Measurements from ENCODE around the gene CRACR2A.

Gene CRACR2A

GRCh38 chr12:3594966-3595365 lies 157.9 kb downstream of the CRACR2A start:
- DNase-seq = no peak

- no peak for DNase-seq
Observed at GRCh38 chr12:3593906-3594483, 158.9 kb downstream of the CRACR2A start.

- no peak for DNase-seq
Observed at GRCh38 chr12:3592856-3593625, 159.9 kb downstream of the CRACR2A start.

GRCh38 chr12:3589745-3590144 lies 163.2 kb downstream of the CRACR2A start:
- no peak for DNase-seq

GRCh38 chr12:3587402-3588013 lies 165.4 kb downstream of the CRACR2A start:
- DNase-seq = no peak

- no peak for DNase-seq
Observed at GRCh38 chr12:3583656-3584334, 169.1 kb downstream of the CRACR2A start.

- no peak for DNase-seq
Observed at GRCh38 chr12:3580094-3580749, 172.7 kb downstream of the CRACR2A start.

- no peak for DNase-seq
Observed at GRCh38 chr12:3579446-3580093, 173.3 kb downstream of the CRACR2A start.

GRCh38 chr12:3578557-3578956 lies 174.4 kb downstream of the CRACR2A start:
- DNase-seq = no peak

- no peak for DNase-seq
Observed at GRCh38 chr12:3576891-3577290, 176.0 kb downstream of the CRACR2A start.

- no peak for DNase-seq
Observed at GRCh38 chr12:3574986-3575385, 177.9 kb downstream of the CRACR2A start.

GRCh38 chr12:3572560-3572959 lies 180.3 kb downstream of the CRACR2A start:
- DNase-seq = no peak

GRCh38 chr12:3571724-3572123 lies 181.2 kb downstream of the CRACR2A start:
- DNase-seq = no peak

- DNase-seq = no peak
Observed at GRCh38 chr12:3571323-3571722, 181.6 kb downstream of the CRACR2A start.

GRCh38 chr12:3568695-3569094 lies 184.2 kb downstream of the CRACR2A start:
- DNase-seq = no peak

- no peak for DNase-seq
Observed at GRCh38 chr12:3565985-3566384, 186.9 kb downstream of the CRACR2A start.

Measured in activated naive CD4-positive, alpha-beta T cell treated with anti-CD3 and anti-CD28 coated beads, Interleukin-2, amount 50 U/mL, for 16 hours (primary cell).